ENCODE measurements around the gene NOL4.

NOL4 gene

DNA sequence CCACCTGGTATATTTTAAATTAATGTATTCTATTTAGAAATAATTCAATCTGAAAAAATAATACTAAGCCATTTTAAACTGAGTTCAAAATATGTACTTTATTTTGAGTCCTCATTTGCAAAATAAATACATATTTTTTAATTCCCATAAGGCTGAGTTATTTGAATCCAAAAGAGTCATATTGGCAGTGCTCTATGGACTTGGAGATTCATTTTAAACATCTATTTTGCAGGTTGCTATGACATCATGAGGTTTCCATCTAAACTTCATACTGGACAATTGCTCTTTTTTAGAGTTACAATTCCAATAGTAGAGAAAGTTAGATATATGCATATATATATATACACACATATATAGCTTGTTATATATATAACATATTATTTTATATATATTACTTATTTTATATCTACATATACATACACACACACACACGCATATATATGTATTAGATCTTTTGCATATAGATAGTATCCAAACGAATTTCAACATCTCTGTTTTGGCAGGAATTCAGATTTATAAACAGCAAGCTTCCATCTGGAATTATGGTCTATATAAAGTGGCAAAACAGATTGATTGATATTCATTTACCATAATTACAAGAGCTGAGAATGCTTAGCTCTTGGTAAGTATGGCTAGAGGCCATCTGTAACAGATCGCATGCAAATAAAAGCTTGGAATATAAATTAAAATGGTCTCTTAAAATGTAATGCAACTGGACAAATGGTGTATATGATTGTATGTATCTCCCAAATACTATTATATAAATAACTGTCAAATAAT, 34.9 kb downstream of the NOL4 start:
- no peak for DNase-seq

All from CD4-positive, alpha-beta T cell treated with Interleukin-4 for 4 hours (primary cell).